ENCODE data around the gene PGPEP1.

Gene PGPEP1

GRCh38 chr19:18295034-18295451 lies 45.4 kb upstream of the PGPEP1 start:
- Histone ChIP-seq H3K27me3 (no peaks in the 10 kb centered on the region), H3K4me1 (peaks cover 40 to 63% (median 54%) of the 10 kb centered on the region in 10 experiments), H3K27ac (no peak overlapping the region), H3K9me3 (replicated peaks in 1 of 11) (no peaks in the 10 kb centered on the region), H3K9ac (0 out of 22 replicates have a peak overlapping the region, but pooled peaks of 1 of the 11 experiments have one; percentile 17), H3K4me3 (no peak overlapping the region), H4K20me1 (no peaks in the 10 kb centered on the region), H3K36me3 (no peaks in the 10 kb centered on the region), H3K4me2 (peak overlapping the region in 3 of 11 experiments; percentile 88 to 94 (median 90); a peak in 6 of 22 replicates)
- no peak for TF ChIP-seq Cebpa-rat (IDR thresholded peaks at IDR 0.05)

GRCh38 chr19:18297308-18297707 lies 43.1 kb upstream of the PGPEP1 start:
- no peak overlapping the region for H3K9ac ChIP-seq
- no peak overlapping the region; a peak in 1 of 22 replicates for H3K4me2 ChIP-seq
- no peak overlapping the region for H3K27ac ChIP-seq
- H3K36me3 ChIP-seq, result no peaks in the 10 kb centered on the region
- no peak overlapping the region for H3K4me3 ChIP-seq
- no peaks in the 10 kb centered on the region for H3K9me3 ChIP-seq (replicated peaks in 1 of 11)
- no peak for TF ChIP-seq Cebpa-rat (IDR thresholded peaks at IDR 0.05)
- no peaks in the 10 kb centered on the region for H4K20me1 ChIP-seq
- peaks cover 28 to 68% (median 52%) of the 10 kb centered on the region in 10 experiments for H3K4me1 ChIP-seq
- no peaks in the 10 kb centered on the region for H3K27me3 ChIP-seq

- Histone ChIP-seq H3K4me3 (no peak overlapping the region), H4K20me1 (no peaks in the 10 kb centered on the region), H3K9ac (peak overlapping the region in 3 of 11 experiments; percentile 2 to 28 (median 3); a peak in 3 of 22 replicates), H3K27ac (peak overlapping the region in 4 of 11 experiments; percentile 4 to 30 (median 8); a peak in 2 of 22 replicates), H3K9me3 (replicated peaks in 1 of 11) (no peaks in the 10 kb centered on the region), H3K4me1 (peaks cover 29 to 68% (median 52%) of the 10 kb centered on the region in 10 experiments), H3K27me3 (no peaks in the 10 kb centered on the region), H3K4me2 (peak overlapping the region in 7 of 11 experiments; percentile 16 to 64 (median 29); a peak in 8 of 22 replicates), H3K36me3 (no peaks in the 10 kb centered on the region)
- TF ChIP-seq Cebpa-rat (IDR thresholded peaks at IDR 0.05), result no peak
These were observed 41.8 kb upstream of the PGPEP1 start for GRCh38 chr19:18298601-18299000.

DNA sequence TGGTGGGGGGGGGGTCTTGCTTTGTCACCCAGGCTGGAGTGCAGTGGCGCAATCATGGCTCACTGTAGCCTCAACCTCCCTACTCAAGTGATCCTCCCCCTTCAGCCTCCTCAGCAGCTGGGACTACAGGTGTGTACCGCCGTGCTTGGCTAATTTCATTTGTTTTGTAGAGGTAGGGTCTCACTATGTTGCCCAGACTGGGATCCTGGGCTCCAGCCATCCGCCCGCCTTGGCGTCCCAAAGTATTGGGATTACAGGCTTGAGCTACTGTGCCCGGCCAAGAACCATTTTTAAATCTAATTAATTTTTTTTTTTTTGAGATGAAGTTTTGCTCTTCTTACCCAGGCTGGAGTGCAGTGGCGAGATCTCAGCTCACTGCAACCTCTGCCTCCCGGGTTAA lies 40.7 kb upstream of the PGPEP1 start:
- H3K9me3 ChIP-seq (replicated peaks in 1 of 11), result no peaks in the 10 kb centered on the region
- H3K4me1 ChIP-seq, result peaks cover 29 to 66% (median 51%) of the 10 kb centered on the region in 10 experiments
- H3K27ac ChIP-seq, result peak overlapping the region in 1 of 11 experiments; percentile 11; a peak in 1 of 22 replicates
- no peak overlapping the region for H3K4me3 ChIP-seq
- TF ChIP-seq Cebpa-rat (IDR thresholded peaks at IDR 0.05), result no peak
- no peaks in the 10 kb centered on the region for H4K20me1 ChIP-seq
- no peaks in the 10 kb centered on the region for H3K36me3 ChIP-seq
- no peaks in the 10 kb centered on the region for H3K27me3 ChIP-seq
- no peak overlapping the region for H3K9ac ChIP-seq
- peak overlapping the region in 3 of 11 experiments; percentile 36 to 64 (median 50); a peak in 2 of 22 replicates for H3K4me2 ChIP-seq

- no peaks in the 10 kb centered on the region for H3K27me3 ChIP-seq
- H3K4me2 ChIP-seq, result peak overlapping the region in 6 of 11 experiments; percentile 93 to 97 (median 94); a peak in 10 of 22 replicates
- H3K9ac ChIP-seq, result peak overlapping the region in 8 of 11 experiments; percentile 2 to 88 (median 37); a peak in 6 of 22 replicates
- H3K4me1 ChIP-seq, result peaks cover 43 to 79% (median 65%) of the 10 kb centered on the region in 10 experiments
- no peaks in the 10 kb centered on the region for H3K36me3 ChIP-seq
- no peaks in the 10 kb centered on the region for H4K20me1 ChIP-seq
- H3K9me3 ChIP-seq (replicated peaks in 1 of 11), result no peaks in the 10 kb centered on the region
- TF ChIP-seq Cebpa-rat (IDR thresholded peaks at IDR 0.05), result no peak
- no peak overlapping the region for H3K4me3 ChIP-seq
- H3K27ac ChIP-seq, result peak overlapping the region; percentile 38 to 99 (median 95); a peak in 15 of 22 replicates
These were observed 39.3 kb upstream of the PGPEP1 start for GRCh38 chr19:18300930-18301717.

- Histone ChIP-seq H3K4me1 (peaks cover 49 to 84% (median 71%) of the 10 kb centered on the region in 10 experiments), H3K4me2 (peak overlapping the region; percentile 88 to 99 (median 95); a peak in 17 of 22 replicates), H3K27me3 (no peaks in the 10 kb centered on the region), H3K9me3 (replicated peaks in 1 of 11) (no peaks in the 10 kb centered on the region), H3K36me3 (no peaks in the 10 kb centered on the region), H3K4me3 (no peak overlapping the region), H4K20me1 (peaks cover 0 to 3% (median 0%) of the 10 kb centered on the region in 11 experiments; a peak in 1 of 22 replicates), H3K9ac (peak overlapping the region in 10 of 11 experiments; percentile 41 to 93 (median 88); a peak in 14 of 22 replicates), H3K27ac (peak overlapping the region in 10 of 11 experiments; percentile 87 to 99 (median 95); a peak in 16 of 22 replicates)
- TF ChIP-seq Cebpa-rat (IDR thresholded peaks at IDR 0.05), result no peak
These were observed 38.7 kb upstream of the PGPEP1 start for GRCh38 chr19:18301718-18302111.

GRCh38 chr19:18304208-18304457 lies 36.3 kb upstream of the PGPEP1 start:
- Histone ChIP-seq H3K27ac (peak overlapping the region; percentile 85 to 99 (median 95)), H3K4me1 (peaks cover 73 to 95% (median 88%) of the 10 kb centered on the region in 10 experiments), H3K4me2 (peak overlapping the region; percentile 88 to 99 (median 95)), H3K36me3 (peaks cover 2 to 19% (median 10%) of the 10 kb centered on the region in 11 experiments; a peak in 21 of 22 replicates), H3K9ac (peak overlapping the region; percentile 82 to 93 (median 87)), H3K4me3 (peak overlapping the region; percentile 42 to 65 (median 58)), H4K20me1 (peaks cover 0 to 3% (median 0%) of the 10 kb centered on the region in 11 experiments; a peak in 1 of 22 replicates), H3K27me3 (no peaks in the 10 kb centered on the region), H3K9me3 (replicated peaks in 1 of 11) (no peaks in the 10 kb centered on the region)
- TF ChIP-seq Cebpa-rat (IDR thresholded peaks at IDR 0.05), result no peak

- TF ChIP-seq Cebpa-rat (IDR thresholded peaks at IDR 0.05), result no peak
- Histone ChIP-seq H3K4me2 (peak overlapping the region; percentile 88 to 99 (median 95)), H3K4me3 (peak overlapping the region; percentile 42 to 65 (median 58)), H3K27me3 (no peaks in the 10 kb centered on the region), H3K36me3 (peaks cover 8 to 25% (median 16%) of the 10 kb centered on the region in 11 experiments; a peak in 21 of 22 replicates), H3K9ac (peak overlapping the region; percentile 82 to 93 (median 87)), H3K4me1 (peaks cover 79 to 96% (median 88%) of the 10 kb centered on the region in 10 experiments), H4K20me1 (peaks cover 0 to 3% (median 0%) of the 10 kb centered on the region in 11 experiments; a peak in 2 of 22 replicates), H3K9me3 (replicated peaks in 1 of 11) (no peaks in the 10 kb centered on the region), H3K27ac (peak overlapping the region; percentile 85 to 99 (median 95))
These were observed 35.7 kb upstream of the PGPEP1 start for GRCh38 chr19:18304458-18305310.
